Left cardiac atrium (tissue), 4 donors: ENCODE data around the gene SLC38A10. TPM values are rescaled to one million over a fixed set of nuclear protein-coding genes. Genes with fewer than 3 reads are reported as not detected.
"Not testable (repeated sequence)": the region's sequence is repeated elsewhere in the genome, so short reads cannot be mapped to it uniquely, and the experiment has no call there.

ENCODE experiments used
- ATAC-seq, 2 donors: fragments of 200-7000 bp; cut with Tn5 transposase; one replicate each; pipeline ENCODE4 v1.9.1; 2020; ENCODE audit warnings: mild to moderate bottlenecking in 2 of 2, moderate library complexity in 2 of 2
- DNase-seq: peaks from one replicate; pipeline ENCODE4 v3.0.0-alpha.2; 2020
- intact Hi-C, 2 donors: fragments of 100-400 bp; cut with DNase I; formaldehyde crosslinking; loops; one replicate each; pipeline versions ENCODE4 v1.14.1 to v1.15.1; 2022 to 2023
- total RNA-seq, 2 donors: library from RNA; stranded (reverse); fragmentation: NEBNext Ultra II Directional; extraction: Animal tissue kit (Norgen Biotek cat#: 25700); gene quantifications; one replicate each; pipeline ENCODE4 v1.2.1, GENCODE V29; 2021
- donor health status: DM: no; HTN: yes; CAD: no.
- donor health status: DM: no; HTN: yes; CAD: no; lungs with severe emphysema.
- donor health status: DM: yes; HTN: yes; CAD: no.
- donor health status: Dilated cardiomyopathy.

The SLC38A10 gene
- total RNA-seq, 2 donors from 2014 or later, result 46.4 to 54.0 TPM

GRCh38 chr17:81315129-81315884 lies 20.2 kb upstream of the SLC38A10 start:
- ATAC-seq, result no peak
- no peak for DNase-seq
- intact Hi-C loops, result no loop called here

- DNase-seq (no peak), ATAC-seq (no peak)
- intact Hi-C loops, result no loop called here
Observed at GRCh38 chr17:81314398-81315081, 19.4 kb upstream of the SLC38A10 start.

- ATAC-seq (no peak), DNase-seq (no peak)
- intact Hi-C loops, result no loop called here
Observed at GRCh38 chr17:81313776-81314397, 18.8 kb upstream of the SLC38A10 start.

GRCh38 chr17:81312624-81313325 lies 17.7 kb upstream of the SLC38A10 start:
- intact Hi-C loops, result no loop called here
- ATAC-seq, result no peak
- no peak for DNase-seq

GRCh38 chr17:81311946-81312345 lies 16.8 kb upstream of the SLC38A10 start:
- intact Hi-C loops, result no loop called here
- ATAC-seq (no peak), DNase-seq (no peak)

GRCh38 chr17:81310949-81311550 lies 15.9 kb upstream of the SLC38A10 start:
- no peak for DNase-seq
- ATAC-seq, result no peak
- intact Hi-C loops, result no loop called here

- intact Hi-C loops, result no loop called here
- DNase-seq, result no peak
- no peak for ATAC-seq
Observed at GRCh38 chr17:81309859-81310839, 15.0 kb upstream of the SLC38A10 start.

GRCh38 chr17:81309140-81309858 lies 14.2 kb upstream of the SLC38A10 start:
- intact Hi-C loops, result no loop called here
- ATAC-seq (peak; percentile 90 to 92), DNase-seq (peak; percentile 95)

GRCh38 chr17:81308784-81309139 lies 13.7 kb upstream of the SLC38A10 start:
- ATAC-seq, intact Hi-C loops: not testable (repeated sequence)

GRCh38 chr17:81307636-81308560 lies 12.8 kb upstream of the SLC38A10 start:
- intact Hi-C loops, result no loop called here
- no peak for DNase-seq

More at GRCh38 chr17:81308784-81309139, 13.7 kb upstream of the SLC38A10 start:
- not testable (repeated sequence) for DNase-seq

GRCh38 chr17:81306898-81307510 lies 11.9 kb upstream of the SLC38A10 start:
- intact Hi-C loops, result no loop called here
- ATAC-seq, result no peak
- no peak for DNase-seq

More at GRCh38 chr17:81307636-81308560, 12.8 kb upstream of the SLC38A10 start:
- ATAC-seq, result no peak

GRCh38 chr17:81306491-81306890 lies 11.4 kb upstream of the SLC38A10 start:
- no peak for ATAC-seq
- intact Hi-C loops, result no loop called here
- DNase-seq, result no peak

- ATAC-seq (no peak), DNase-seq (no peak)
- intact Hi-C loops, result no loop called here
Observed at GRCh38 chr17:81305051-81305630, 10.0 kb upstream of the SLC38A10 start.

- intact Hi-C loops, result no loop called here
- no peak for ATAC-seq
Observed at GRCh38 chr17:81304196-81305015, 9.3 kb upstream of the SLC38A10 start.

GRCh38 chr17:81303385-81303784 lies 8.3 kb upstream of the SLC38A10 start:
- no peak for DNase-seq
- ATAC-seq, result no peak
- intact Hi-C loops, result no loop called here

More at GRCh38 chr17:81304196-81305015, 9.3 kb upstream of the SLC38A10 start:
- DNase-seq, result no peak
